Measurements from ENCODE around the gene GABRR1. TPM values are rescaled to one million over a fixed set of nuclear protein-coding genes. Genes with fewer than 3 reads are reported as not detected.

The GABRR1 gene
- total and polyA plus RNA-seq, 2 experiments from 2014 or later = not detected

GRCh38 chr6:89258912-89259311 is 41.8 kb upstream of the GABRR1 start:
- no peak for DNase-seq
- in situ Hi-C loops (cut with MboI) = no loop called here
- no peaks in the 10 kb centered on the region for H3K79me2 ChIP-seq (ENCODE audit: insufficient read depth)
- no peak overlapping the region for H3K9ac ChIP-seq
- H2AFZ ChIP-seq = no peak overlapping the region
- no peak overlapping the region for H3K4me2 ChIP-seq (ENCODE audit: unreplicated experiment)
- WGBS, 2 experiments (ENCODE audit: low coverage in 1 of 2, low lambda C conversion rate in 2 of 2, missing lambda C conversion rate in 2 of 2) = 34 to 42% methylated on average over 3 of the region's 3 CpGs
- no peaks in the 10 kb centered on the region for H3K9me3 ChIP-seq (ENCODE audit: low read depth)
- H3F3A ChIP-seq (ENCODE audit: insufficient read depth) = no peaks in the 10 kb centered on the region
- no peaks in the 10 kb centered on the region for H3K9me2 ChIP-seq (ENCODE audit: insufficient read depth)
- H3K27ac ChIP-seq = no peak overlapping the region
- H3K4me1 ChIP-seq (ENCODE audit: insufficient read depth) = no peaks in the 10 kb centered on the region
- TF ChIP-seq EZH2phosphoT487 (IDR thresholded peaks at IDR 0.05; ENCODE audit: insufficient read depth, low read depth) (no peak), EZH2 (IDR thresholded peaks at IDR 0.05; ENCODE audit: insufficient read depth, poor library complexity, severe bottlenecking) (no peak)
- H3K4me3 ChIP-seq = no peak overlapping the region
- H3K27me3 ChIP-seq (replicated peaks; ENCODE audit: insufficient read depth) = no peaks in the 10 kb centered on the region
- no peaks in the 10 kb centered on the region for H3K36me3 ChIP-seq (ENCODE audit: low read depth)
- no peaks in the 10 kb centered on the region for H4K20me1 ChIP-seq (ENCODE audit: insufficient read depth)

- H3K9me2 ChIP-seq (ENCODE audit: insufficient read depth) = no peaks in the 10 kb centered on the region
- H3K79me2 ChIP-seq (ENCODE audit: insufficient read depth) = no peaks in the 10 kb centered on the region
- H4K20me1 ChIP-seq (ENCODE audit: insufficient read depth) = no peaks in the 10 kb centered on the region
- no peak overlapping the region for H3K4me2 ChIP-seq (ENCODE audit: unreplicated experiment)
- H3K27ac ChIP-seq = no peak overlapping the region
- in situ Hi-C loops (cut with MboI) = no loop called here
- H3K4me3 ChIP-seq = no peak overlapping the region
- H3K4me1 ChIP-seq (ENCODE audit: insufficient read depth) = no peaks in the 10 kb centered on the region
- H3F3A ChIP-seq (ENCODE audit: insufficient read depth) = no peaks in the 10 kb centered on the region
- TF ChIP-seq EZH2 (IDR thresholded peaks at IDR 0.05; ENCODE audit: insufficient read depth, poor library complexity, severe bottlenecking) (no peak), EZH2phosphoT487 (IDR thresholded peaks at IDR 0.05; ENCODE audit: insufficient read depth, low read depth) (no peak)
- whole genome bisulfite sequencing, 2 experiments (ENCODE audit: low coverage in 1 of 2, low lambda C conversion rate in 2 of 2, missing lambda C conversion rate in 2 of 2) = 81% methylated on average over 4 of the region's 4 CpGs
- DNase-seq = no peak
- no peak overlapping the region for H2AFZ ChIP-seq
- H3K27me3 ChIP-seq (replicated peaks; ENCODE audit: insufficient read depth) = no peaks in the 10 kb centered on the region
- H3K9ac ChIP-seq = no peak overlapping the region
- no peaks in the 10 kb centered on the region for H3K9me3 ChIP-seq (ENCODE audit: low read depth)
- no peaks in the 10 kb centered on the region for H3K36me3 ChIP-seq (ENCODE audit: low read depth)
Measured at GRCh38 chr6:89257781-89258180, 40.6 kb upstream of the GABRR1 start.

- no peaks in the 10 kb centered on the region for H3K9me2 ChIP-seq (ENCODE audit: insufficient read depth)
- no peak for DNase-seq
- TF ChIP-seq EZH2phosphoT487 (IDR thresholded peaks at IDR 0.05; ENCODE audit: insufficient read depth, low read depth) (no peak), EZH2 (IDR thresholded peaks at IDR 0.05; ENCODE audit: insufficient read depth, poor library complexity, severe bottlenecking) (no peak)
- no peaks in the 10 kb centered on the region for H4K20me1 ChIP-seq (ENCODE audit: insufficient read depth)
- H3K79me2 ChIP-seq (ENCODE audit: insufficient read depth) = no peaks in the 10 kb centered on the region
- H3K4me3 ChIP-seq = no peak overlapping the region
- in situ Hi-C loops (cut with MboI) = no loop called here
- no peak overlapping the region for H3K27ac ChIP-seq
- H3K4me2 ChIP-seq (ENCODE audit: unreplicated experiment) = no peak overlapping the region
- no peaks in the 10 kb centered on the region for H3F3A ChIP-seq (ENCODE audit: insufficient read depth)
- no peaks in the 10 kb centered on the region for H3K27me3 ChIP-seq (replicated peaks; ENCODE audit: insufficient read depth)
- H3K9ac ChIP-seq = no peak overlapping the region
- H2AFZ ChIP-seq = no peak overlapping the region
- WGBS, 2 experiments (ENCODE audit: low coverage in 1 of 2, low lambda C conversion rate in 2 of 2, missing lambda C conversion rate in 2 of 2) = 71 to 77% methylated on average over 6 of the region's 6 CpGs
- no peaks in the 10 kb centered on the region for H3K9me3 ChIP-seq (ENCODE audit: low read depth)
- no peaks in the 10 kb centered on the region for H3K4me1 ChIP-seq (ENCODE audit: insufficient read depth)
- no peaks in the 10 kb centered on the region for H3K36me3 ChIP-seq (ENCODE audit: low read depth)
Measured at GRCh38 chr6:89257346-89257745, 40.2 kb upstream of the GABRR1 start.

GRCh38 chr6:89255417-89255816 is 38.3 kb upstream of the GABRR1 start:
- H3F3A ChIP-seq (ENCODE audit: insufficient read depth) = no peaks in the 10 kb centered on the region

GRCh38 chr6:89254569-89254968 is 37.4 kb upstream of the GABRR1 start:
- Histone ChIP-seq H3K4me3 (no peak overlapping the region), H3F3A (ENCODE audit: insufficient read depth) (no peaks in the 10 kb centered on the region), H2AFZ (no peak overlapping the region), H4K20me1 (ENCODE audit: insufficient read depth) (no peaks in the 10 kb centered on the region), H3K9me3 (ENCODE audit: low read depth) (no peaks in the 10 kb centered on the region), H3K27me3 (replicated peaks; ENCODE audit: insufficient read depth) (0 out of 2 replicates have a peak, but pooled peaks cover under 1% of the 10 kb centered on the region), H3K4me2 (ENCODE audit: unreplicated experiment) (no peak overlapping the region), H3K27ac (no peak overlapping the region), H3K36me3 (ENCODE audit: low read depth) (no peaks in the 10 kb centered on the region), H3K79me2 (ENCODE audit: insufficient read depth) (no peaks in the 10 kb centered on the region), H3K4me1 (ENCODE audit: insufficient read depth) (no peaks in the 10 kb centered on the region), H3K9ac (no peak overlapping the region), H3K9me2 (ENCODE audit: insufficient read depth) (no peaks in the 10 kb centered on the region)
- in situ Hi-C loops (cut with MboI) = no loop called here
- DNase-seq = peak; percentile 32
- TF ChIP-seq EZH2 (IDR thresholded peaks at IDR 0.05; ENCODE audit: insufficient read depth, poor library complexity, severe bottlenecking) (no peak), EZH2phosphoT487 (IDR thresholded peaks at IDR 0.05; ENCODE audit: insufficient read depth, low read depth) (no peak)

More at GRCh38 chr6:89255417-89255816, 38.3 kb upstream of the GABRR1 start:
- WGBS, 2 experiments (ENCODE audit: low coverage in 1 of 2, low lambda C conversion rate in 2 of 2, missing lambda C conversion rate in 2 of 2) = 85 to 88% methylated on average over 4 of the region's 4 CpGs
- H3K79me2 ChIP-seq (ENCODE audit: insufficient read depth) = no peaks in the 10 kb centered on the region
- no peak overlapping the region for H3K4me3 ChIP-seq
- no peaks in the 10 kb centered on the region for H3K9me2 ChIP-seq (ENCODE audit: insufficient read depth)
- no peak for DNase-seq
- H3K27me3 ChIP-seq (replicated peaks; ENCODE audit: insufficient read depth) = no peaks in the 10 kb centered on the region
- no peak overlapping the region for H3K9ac ChIP-seq
- no peak for TF ChIP-seq EZH2 (IDR thresholded peaks at IDR 0.05; ENCODE audit: insufficient read depth, poor library complexity, severe bottlenecking)
- no peak for TF ChIP-seq EZH2phosphoT487 (IDR thresholded peaks at IDR 0.05; ENCODE audit: insufficient read depth, low read depth)
- H2AFZ ChIP-seq = no peak overlapping the region
- no peaks in the 10 kb centered on the region for H3K9me3 ChIP-seq (ENCODE audit: low read depth)
- no peaks in the 10 kb centered on the region for H3K36me3 ChIP-seq (ENCODE audit: low read depth)
- H3K4me1 ChIP-seq (ENCODE audit: insufficient read depth) = no peaks in the 10 kb centered on the region
- no peak overlapping the region for H3K4me2 ChIP-seq (ENCODE audit: unreplicated experiment)
- H3K27ac ChIP-seq = no peak overlapping the region
- H4K20me1 ChIP-seq (ENCODE audit: insufficient read depth) = no peaks in the 10 kb centered on the region
- in situ Hi-C loops (cut with MboI) = no loop called here
